HG02943 (cell line): ENCODE data around the gene UPK2.

Experiments
- ATAC-seq: cut with Tn5 transposase; IDR thresholded peaks from one replicate; pipeline ENCODE4 v1.9.1; 2021; ENCODE audit warnings: mild to moderate bottlenecking, low read depth, moderate library complexity; ENCODE audit not compliant: unreplicated experiment

UPK2 gene

GRCh38 chr11:118917481-118918127 is 38.5 kb upstream of the UPK2 start:
- ATAC-seq: no peak

DNA sequence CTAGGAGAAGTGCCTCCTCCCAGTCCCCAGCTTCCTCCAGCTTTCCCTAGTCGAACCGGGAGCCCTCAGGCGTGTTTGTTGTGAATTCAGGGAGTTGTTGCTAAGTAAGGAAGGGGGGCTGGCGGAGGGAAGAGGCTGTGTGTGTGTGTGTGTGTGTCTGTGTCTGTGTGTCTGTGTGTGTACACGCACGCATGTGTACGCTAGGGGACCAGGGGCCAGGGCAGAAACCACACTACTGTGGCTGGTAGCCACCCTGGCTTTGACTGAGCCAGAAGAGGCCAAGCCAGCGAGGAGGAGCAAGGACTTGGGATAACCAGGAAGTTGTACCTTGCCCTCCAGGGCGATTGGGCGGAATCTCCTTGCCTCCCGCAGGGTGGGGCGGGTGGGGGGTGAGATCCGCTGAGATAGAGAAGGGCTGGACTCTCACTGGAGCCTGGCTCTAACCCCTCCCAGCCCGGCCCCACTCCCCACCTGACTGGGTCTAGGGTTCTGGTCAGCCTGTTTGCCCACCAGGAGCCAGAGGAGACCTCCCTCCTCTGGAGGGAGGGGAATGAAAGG is 37.9 kb upstream of the UPK2 start:
- ATAC-seq: no peak

DNA sequence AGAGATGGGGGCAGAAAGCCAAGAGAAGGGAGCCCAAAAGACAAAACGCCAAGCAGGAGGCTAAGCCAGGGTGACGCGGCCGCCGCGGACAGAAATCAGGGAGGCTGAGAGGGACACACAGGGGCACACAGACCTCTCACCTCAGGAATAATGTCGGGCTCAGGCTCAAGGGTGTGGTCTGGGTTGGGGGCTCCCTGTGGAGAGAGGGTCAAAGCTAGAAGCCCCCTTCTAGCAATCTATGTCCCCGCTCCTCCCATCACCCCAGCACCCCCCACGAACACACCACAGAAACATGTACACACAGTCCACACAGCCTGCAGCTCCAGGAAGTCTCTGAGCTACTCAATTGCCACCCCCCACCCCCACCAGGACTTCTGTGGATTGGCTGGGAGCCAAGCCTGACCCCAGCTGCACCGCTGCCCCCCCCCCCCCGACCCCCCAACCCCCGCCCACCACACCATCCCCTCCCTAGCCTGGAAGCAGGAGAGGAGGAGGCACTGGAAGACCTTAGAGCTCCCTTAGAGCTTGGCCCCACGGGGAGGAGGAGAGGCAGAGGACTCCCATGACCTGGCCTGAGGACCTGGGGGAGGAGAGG is 37.3 kb upstream of the UPK2 start:
- no peak for ATAC-seq

DNA sequence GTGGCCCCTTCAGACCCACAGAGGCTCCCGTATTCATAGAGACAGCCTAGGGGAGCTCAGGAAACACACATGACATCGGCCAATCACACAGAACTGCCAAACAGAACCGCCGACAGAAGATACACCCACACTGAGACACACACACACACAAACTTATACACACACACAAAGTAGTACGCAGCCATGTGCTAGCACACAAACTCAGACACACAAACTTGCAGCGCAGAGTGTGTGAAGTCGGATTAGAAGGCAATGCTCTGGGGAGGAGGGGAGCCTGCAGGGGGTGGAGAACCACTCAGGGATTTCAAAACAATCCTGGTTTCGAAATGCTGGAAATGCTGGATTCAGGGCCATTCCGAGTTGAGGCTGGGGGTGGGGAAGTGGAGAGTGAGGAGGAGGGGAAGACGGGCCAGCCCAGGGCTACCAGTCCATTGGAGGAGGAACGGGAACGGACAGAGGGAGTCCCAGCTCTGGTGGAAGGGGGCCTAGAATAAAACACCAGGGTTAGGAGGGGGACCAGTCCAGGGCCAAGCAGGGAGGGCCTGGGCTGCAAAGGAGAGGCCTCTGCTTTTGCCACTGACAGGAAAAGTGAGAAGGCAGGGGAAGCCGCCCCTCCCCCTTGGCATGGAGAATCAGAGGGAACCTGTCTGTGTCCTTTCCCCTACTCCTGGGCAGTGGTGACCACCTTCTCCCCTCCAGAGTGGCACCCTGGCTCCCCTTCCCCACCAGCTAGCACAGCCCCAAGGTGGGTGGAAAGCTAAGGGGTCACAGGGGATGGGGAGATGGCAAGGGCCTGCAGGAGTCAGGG is 34.8 kb upstream of the UPK2 start:
- ATAC-seq: no peak

DNA sequence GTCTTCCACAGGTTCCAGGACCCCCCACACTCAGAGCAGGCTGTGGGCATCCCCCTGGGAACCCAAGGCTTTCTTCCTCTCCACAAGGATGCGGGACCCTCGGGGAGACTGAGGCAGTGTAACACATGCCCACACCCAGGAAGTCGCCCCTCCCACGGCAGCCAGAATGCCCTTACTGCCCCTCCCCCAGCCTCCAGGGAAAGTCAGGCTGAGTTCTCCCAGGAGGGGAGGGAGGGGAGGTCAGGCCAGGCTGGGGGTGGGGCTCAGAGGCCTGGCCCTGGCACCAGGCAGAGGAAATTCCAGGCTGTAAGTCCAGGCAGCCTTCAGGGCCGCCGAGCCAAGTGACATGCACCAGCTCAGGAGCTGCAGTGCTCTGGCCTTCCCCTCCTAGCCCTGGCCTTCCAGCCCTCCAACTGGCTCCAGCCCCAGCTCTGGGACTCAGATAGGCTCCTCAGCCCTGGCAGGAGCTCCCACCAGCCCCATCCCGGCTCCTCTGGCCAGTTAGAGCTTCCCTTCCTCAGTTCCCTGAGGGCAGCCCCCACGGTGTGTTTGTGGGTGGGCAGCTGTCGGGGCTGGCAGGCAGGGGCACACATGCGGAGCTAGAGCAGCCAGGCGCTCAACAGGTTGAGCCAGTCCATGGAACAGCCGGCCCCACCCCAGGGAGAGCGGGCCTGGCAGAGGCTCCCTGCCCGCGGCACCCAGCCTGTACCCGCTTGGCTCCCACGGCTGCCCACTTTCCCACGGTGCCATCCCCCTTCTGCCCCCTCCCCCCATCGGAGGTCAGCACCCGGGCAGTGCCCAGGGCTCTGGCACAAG is 34.0 kb upstream of the UPK2 start:
- ATAC-seq: no peak

- ATAC-seq: no peak
Observed at GRCh38 chr11:118922745-118923627, 33.1 kb upstream of the UPK2 start.

- ATAC-seq: no peak
Observed at GRCh38 chr11:118923721-118924587, 32.1 kb upstream of the UPK2 start.

DNA sequence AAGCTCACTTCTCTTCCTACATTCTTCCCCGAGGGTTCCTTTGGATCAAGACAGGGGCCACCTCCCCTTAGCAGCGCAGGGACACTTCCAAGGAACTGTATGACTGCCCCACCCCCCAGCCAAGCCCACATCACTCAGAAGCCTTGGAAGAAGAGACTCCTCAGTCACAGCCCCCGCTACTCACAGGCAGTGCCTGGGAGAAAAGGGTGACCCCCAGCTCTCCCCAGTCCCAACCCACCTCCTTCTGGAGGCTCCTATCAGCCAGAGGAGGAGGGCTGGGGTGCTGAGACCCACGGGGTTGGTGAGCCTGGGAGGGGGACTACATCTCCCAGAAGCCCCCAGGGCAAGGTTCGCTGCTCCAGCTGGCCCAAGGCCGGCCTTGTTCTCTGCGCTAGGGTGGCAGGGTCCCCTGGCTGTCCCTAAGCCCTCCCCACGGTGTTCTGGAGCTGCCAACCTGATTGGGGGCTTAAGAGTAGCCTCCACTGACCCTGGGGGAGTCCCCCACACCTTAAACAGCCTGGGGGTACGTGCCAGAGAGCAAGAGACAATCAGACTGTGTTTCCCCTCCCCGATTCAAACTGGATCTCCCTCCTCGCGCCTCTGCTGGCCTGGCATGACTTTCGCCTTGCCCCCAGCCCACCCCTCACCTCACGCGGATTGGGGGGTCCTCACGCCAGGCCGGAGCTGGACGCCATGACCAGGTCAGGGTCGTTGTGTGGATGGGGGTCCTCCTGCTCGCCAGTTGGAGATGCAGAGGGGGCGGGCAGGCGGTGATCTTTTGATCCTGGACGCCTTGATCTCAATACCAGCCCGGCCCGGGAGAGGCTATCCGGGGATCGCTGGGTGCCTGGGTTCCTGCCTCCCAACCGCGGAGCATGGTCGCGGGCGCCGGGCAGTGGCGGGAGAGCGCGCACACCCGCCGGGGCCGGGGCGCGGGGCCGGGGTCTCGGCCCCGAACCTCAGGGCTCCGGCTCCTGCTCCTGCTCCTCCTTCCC is 31.2 kb upstream of the UPK2 start:
- no peak for ATAC-seq

DNA sequence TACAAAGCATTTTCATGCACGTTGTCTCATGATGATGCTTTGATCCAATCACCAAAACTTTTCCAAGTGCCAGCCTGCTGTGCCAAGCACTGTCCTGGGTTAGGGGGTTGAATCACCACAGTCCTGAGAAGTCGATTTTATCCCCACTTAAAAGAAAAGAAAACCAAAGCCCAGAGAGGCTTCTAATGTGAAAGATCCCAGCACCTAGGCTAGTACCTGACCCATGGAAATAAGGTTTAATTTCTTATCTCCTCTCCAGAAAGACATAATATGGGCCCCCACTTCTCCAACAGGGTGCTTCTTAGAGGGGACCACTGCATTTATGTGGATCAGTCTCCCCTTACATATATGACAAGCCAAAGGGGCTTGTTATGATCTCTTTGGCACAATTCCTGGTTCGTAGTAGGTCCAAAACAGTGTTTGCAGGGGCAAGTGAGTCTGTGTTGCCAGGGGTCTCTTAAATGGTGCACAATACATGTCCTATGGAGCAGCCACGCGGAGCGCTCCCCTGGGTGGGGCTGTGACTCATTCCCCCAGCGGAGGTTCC is 28.5 kb upstream of the UPK2 start:
- ATAC-seq: no peak

DNA sequence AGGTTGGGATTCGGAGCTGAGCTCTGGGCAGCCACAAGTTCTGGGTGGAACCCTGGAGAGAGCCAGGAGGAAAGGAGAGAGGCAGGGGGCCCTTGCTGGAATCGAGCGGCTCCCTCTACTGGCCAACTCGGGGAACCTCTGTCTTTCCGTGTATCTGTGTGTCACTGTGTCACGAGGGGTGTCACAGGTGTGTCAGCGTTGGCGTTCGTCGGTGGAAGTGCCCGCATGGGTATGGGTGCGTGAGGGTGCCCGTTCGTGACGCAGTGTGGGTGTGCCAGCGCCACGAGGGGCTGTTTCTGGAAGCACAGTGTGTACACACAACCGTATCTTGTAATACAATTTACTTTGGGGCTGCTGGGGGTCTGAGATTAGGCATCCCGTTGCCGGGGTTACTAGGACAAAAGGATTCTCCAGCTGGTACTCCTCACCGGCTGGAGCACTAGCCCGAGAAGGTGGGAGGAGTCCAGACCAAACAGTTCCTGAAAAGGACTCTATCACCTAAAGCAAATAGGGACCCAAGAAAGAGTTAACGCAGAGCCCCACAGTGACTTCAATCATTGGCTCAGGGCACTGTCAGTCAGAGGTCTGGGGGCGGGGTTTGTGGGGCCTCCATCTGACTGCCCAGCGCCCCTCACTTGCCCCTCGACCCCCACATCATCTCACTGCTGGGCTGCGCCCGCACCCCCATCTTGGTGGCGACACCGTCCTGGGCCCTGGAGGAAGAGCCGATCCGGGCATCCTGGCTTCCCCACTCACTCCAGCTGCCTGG is 27.8 kb upstream of the UPK2 start:
- ATAC-seq: peak; percentile 43

GRCh38 chr11:118928870-118929500 is 27.1 kb upstream of the UPK2 start:
- no peak for ATAC-seq

- no peak for ATAC-seq
Observed at GRCh38 chr11:118929501-118930093, 26.5 kb upstream of the UPK2 start.

GRCh38 chr11:118930094-118930712 is 25.9 kb upstream of the UPK2 start:
- no peak for ATAC-seq

DNA sequence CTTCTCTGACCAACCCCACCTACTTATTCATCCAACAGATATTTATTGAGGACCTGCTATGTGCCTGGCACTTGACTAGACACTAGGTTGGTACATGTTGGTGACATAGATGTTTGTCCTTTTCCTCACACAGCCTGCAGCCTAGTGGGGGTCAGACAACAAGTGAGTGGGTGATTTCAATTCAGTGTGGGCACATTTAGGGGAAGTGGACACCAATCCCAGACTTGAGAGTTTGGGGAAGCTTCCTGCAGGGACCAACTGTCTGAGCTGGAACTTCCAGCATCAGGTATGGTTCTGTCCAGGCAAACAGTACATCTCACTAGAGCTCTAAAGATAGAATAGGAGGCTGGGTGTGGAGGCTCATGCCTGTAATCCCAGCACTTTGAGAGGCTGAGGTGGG is 24.5 kb upstream of the UPK2 start:
- ATAC-seq: no peak

DNA sequence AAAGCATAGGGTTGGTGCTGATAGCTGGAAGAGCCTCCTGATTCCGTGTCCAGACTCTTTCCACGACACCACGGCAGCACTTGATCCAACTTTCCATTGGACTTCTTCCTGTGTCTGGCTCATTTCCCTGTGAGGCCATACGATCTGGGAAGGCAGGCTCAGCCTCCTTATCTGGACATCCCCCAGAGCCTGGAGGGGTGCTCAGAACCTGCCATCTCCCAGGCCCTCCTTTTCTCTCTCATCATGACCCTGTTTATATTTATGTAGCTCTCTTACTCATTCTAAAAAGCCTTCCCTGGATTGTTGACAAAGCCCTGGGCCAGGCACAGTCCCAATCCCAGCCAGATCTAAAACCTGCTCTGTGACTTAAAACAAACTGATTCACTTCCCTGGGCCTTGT is 22.6 kb upstream of the UPK2 start:
- no peak for ATAC-seq
